Activated CD8-positive, alpha-beta memory T cell treated with anti-CD3 and anti-CD28 coated beads for 4 hours (primary cell): ENCODE results near the gene HOXB9.

ENCODE experiments used
- DNase-seq, 2 donors: peaks; one replicate each; pipeline ENCODE4 v3.0.0-alpha.2; 2020; ENCODE audit warnings: low read depth in 2 of 2

Gene HOXB9

GRCh38 chr17:48626245-48627117, at the start of gene HOXB9:
TSS of gene HOXB9 (minus strand) at chr17:48626358. CDS start at chr17:48626269, 89 bp downstream.
- peak; percentile 34 to 39 for DNase-seq

DNA sequence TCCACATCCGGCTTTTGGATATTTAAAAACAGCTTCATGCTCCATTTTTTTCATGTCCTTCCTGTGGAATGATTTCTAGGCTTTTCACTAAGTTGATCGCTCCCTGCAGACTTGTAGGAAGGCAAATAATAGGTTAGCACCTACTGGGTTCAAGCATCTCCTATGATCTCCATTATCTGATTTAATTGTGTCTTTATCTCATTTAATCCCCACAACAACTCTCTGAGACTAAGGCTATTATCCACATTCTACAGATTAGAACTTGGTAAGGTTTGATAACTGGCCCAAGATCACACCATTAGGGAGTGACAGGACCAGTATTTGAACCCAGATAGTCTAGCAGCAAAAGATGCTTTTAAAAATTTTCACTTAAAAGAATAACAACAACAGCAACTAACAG, 46.2 kb upstream of the HOXB9 start:
- no peak for DNase-seq

GRCh38 chr17:48671697-48672171, 45.6 kb upstream of the HOXB9 start:
- peak; percentile 34 for DNase-seq

GRCh38 chr17:48663134-48663924, 37.2 kb upstream of the HOXB9 start:
- no peak for DNase-seq

DNA sequence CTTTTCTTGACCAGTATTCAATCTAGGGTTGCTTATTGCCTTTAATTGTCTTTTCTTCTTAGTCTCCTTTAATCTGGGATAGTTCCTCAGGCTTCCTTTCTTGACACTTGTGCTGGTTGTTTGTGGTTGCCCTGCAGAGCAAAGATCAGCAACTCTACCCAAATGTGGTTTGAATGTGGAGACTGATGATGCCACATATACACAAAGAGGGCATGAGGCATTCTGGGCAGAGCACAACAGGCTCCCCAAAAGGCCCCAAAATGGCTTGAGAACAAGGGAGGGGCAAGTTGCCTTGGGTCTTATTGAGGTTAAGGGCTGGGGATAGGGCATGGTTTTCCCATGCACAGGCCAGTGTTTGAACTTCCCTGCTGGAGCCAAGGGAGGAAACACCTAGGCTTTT, 29.8 kb upstream of the HOXB9 start:
- DNase-seq = no peak

DNA sequence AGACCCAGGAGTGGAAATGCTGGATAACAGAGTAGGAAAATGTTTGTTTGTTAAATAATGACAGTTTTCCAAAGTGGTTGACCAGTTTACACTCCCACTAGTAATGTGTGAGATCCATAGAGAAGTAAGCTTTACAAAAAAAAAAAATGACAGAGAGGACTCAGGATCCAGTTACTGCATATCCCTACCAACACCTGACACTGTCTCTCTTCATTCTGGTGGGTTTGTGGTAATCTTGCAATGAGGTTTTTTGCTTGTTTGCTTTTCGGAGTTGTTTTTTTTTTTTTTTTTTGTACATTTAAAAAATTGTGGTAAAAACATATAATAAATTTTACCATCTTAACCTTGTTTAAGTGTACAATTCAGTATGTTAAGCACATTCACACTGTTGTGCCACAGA, 23.6 kb upstream of the HOXB9 start:
- DNase-seq = no peak

DNA sequence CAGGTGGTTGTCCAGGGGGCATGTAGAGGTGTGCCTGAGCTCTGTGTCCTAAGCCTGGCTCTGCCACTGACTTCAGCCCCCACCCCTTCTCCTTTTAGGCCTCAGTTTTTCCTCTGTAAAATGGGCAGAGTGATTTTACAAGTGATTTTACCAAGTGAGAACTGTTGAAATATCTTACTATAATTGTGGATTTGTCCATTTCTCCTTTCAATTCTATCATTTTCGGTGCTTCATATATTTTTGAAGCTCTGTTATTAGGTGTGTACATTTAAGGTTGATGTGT, 21.7 kb upstream of the HOXB9 start:
- no peak for DNase-seq

- no peak for DNase-seq
Observed at GRCh38 chr17:48647103-48647962, 21.2 kb upstream of the HOXB9 start.

GRCh38 chr17:48646183-48647102, 20.3 kb upstream of the HOXB9 start:
- DNase-seq = no peak

DNA sequence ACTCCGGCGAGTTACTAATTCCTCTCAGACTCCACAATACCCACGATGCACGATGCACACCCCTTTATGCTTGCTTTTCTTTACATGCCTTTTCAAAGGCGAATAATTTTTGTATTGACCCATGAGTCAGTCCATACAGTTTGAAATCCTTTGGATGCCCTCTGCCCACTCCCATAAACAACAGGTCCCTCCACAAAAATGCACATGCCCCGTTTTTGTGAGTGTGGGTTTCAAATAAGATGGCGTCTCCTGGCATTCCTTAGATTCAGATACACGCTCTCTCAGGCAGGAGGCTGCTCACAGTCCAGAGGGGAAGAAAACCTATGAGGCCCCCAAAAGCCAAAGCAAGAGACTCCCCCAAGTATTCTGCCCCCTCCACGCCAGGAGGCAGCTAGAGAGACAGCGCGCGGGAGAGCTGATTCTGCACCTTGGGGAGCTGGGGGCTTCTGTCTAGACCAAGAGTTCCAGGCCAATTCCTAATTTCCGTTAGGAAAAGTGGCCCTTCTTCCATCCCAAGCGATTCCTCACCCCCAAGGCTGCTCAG, 19.6 kb upstream of the HOXB9 start:
- no peak for DNase-seq

- DNase-seq = no peak
Observed at GRCh38 chr17:48644910-48645557, 18.9 kb upstream of the HOXB9 start.

DNA sequence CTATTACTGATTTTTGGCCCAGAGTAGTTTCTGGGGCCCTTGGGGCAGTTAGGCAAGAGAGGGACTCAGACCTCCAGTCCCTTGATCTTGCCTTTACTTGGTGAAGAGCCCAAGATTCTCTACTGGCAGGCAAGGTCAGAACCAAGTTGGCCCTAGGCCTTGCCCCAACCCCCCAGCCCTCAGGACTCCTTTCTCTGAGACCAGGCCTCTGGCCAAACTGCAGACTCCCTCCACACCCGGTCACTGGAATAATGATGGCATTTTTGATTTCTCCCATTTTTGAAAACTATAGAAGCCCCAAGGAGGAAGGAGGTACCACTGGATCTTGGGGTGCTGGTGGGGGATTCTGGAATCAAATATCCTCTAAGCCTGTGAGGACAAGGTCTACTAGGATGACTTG, 18.0 kb upstream of the HOXB9 start:
- no peak for DNase-seq

DNA sequence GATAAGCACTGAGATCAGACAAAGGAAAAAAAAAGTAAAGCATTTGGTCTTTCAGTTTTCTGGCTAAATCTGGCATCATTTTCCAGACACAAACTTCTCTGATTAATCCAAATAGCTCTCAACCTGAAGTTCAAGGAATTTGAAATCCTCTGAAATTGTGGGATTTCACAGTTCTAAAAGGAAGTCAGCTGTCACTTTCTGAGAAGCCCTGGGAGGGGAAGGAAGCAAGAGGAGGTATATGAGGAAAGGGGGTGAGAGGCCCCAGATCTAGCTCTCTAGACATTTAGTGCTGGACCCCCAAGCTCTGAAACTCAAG, 17.5 kb upstream of the HOXB9 start:
- no peak for DNase-seq

GRCh38 chr17:48642843-48643696, 16.9 kb upstream of the HOXB9 start:
- DNase-seq = no peak

DNA sequence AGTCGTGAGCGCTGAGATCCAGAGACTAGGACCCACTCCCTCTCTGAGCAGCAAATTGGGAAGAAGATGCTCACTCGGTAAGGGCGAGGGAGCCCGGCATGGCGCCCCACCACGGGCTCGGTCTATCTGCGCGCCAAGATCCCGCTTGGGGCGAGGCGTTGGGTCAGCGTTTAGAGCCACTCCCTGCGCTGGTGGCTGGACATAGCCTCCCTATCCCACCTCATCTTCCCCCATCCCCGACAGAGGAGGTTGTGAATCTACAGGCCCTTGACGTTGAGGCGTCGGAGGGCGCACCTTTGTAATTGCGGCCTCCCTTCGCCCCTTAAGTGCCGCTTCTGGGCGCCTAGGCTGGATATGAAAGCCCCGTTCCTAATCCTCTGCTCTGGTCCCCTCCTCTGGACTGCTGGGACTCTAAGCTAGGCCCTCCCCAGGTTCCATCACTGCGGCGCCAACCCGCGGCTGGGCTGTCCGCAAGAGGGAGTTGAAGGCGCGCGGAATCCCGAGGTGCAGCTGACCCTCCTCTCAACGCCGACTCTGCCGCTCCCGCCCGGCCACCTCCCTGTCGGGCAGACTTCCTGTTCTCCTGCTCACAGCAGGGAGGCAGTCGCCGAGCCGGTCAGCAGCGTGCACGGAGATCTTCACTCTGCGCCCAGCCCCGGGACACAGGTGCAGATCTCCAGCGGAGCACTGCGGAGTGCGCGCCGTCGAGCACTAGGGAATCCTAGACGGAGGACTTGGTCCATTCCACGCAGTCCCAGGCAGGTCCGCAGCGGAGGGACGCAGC, 16.1 kb upstream of the HOXB9 start:
- DNase-seq = no peak

DNA sequence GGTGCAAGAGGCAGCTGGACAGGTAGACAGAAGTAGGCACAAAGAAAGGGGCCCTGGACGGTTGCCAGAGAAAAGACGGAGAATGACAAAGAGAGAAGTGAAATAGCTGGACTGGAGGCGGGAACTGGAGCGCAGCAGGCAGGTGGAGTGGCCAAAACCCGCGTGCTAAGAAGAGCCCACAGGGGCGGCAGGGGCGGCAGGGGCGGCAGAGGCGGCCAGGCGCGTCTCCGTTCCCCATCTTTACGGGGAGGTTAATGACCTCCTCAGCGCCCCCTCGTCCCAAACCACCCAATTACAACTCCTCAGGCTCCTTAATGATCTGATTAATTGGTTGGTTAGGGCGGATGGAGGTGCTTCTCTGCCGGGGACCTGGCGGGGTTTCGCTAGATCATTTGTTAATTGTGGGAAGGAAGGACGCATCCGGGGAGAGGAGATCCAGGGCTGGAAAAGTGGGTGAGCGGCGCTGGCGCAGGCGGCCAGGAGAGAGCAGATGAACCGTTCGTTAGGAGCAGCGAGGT, 15.4 kb upstream of the HOXB9 start:
- DNase-seq = no peak

GRCh38 chr17:48640858-48641180, 14.7 kb upstream of the HOXB9 start:
- DNase-seq = no peak
